Measurements from ENCODE around the gene RNF222. TPM values are rescaled to one million over a fixed set of nuclear protein-coding genes. Genes with fewer than 3 reads are reported as not detected.

Gene RNF222
- total and polyA plus RNA-seq, 2 experiments from 2014 or later: 0.37 TPM; not detected in 1

- no peaks in the 10 kb centered on the region for H3K27me3 ChIP-seq
- no peak overlapping the region for H3K27ac ChIP-seq
- no peak for DNase-seq (ENCODE audit: low read depth in 1 of 2, low spot score in 1 of 2)
- no peaks in the 10 kb centered on the region for H3K4me1 ChIP-seq (ENCODE audit: low read depth)
- no peaks in the 10 kb centered on the region for H3K36me3 ChIP-seq
- no peaks in the 10 kb centered on the region for H3K9me3 ChIP-seq (ENCODE audit: low read depth)
- no peak overlapping the region for H3K4me3 ChIP-seq
- TF ChIP-seq CTCF (IDR thresholded peaks at IDR 0.05; ENCODE audit: low read depth, low read length): no peak
These were observed 56.2 kb downstream of the RNF222 start for GRCh38 chr17:8341456-8341855.

Other genes with a start within 250 kb of the RNF222 start
- 42.3 and 51.9 TPM in 2 replicates for gene PER1, start 245.4 kb downstream of the RNF222 start, total RNA-seq
- gene PER1, start 245.4 kb downstream of the RNF222 start, polyA plus RNA-seq: 28.2 and 47.7 TPM in 2 replicates
- 22.5 and 35.7 TPM in 2 replicates for gene VAMP2, start 234.9 kb downstream of the RNF222 start, total RNA-seq
- 102 and 118 TPM in 2 replicates for gene VAMP2, start 234.9 kb downstream of the RNF222 start, polyA plus RNA-seq
- 39.8 and 40.7 TPM in 2 replicates for gene TMEM107, start 221.4 kb downstream of the RNF222 start, total RNA-seq
- 54.6 and 62.4 TPM in 2 replicates for gene TMEM107, start 221.4 kb downstream of the RNF222 start, polyA plus RNA-seq
- gene BORCS6, start 207.6 kb downstream of the RNF222 start, total RNA-seq: 19.7 and 26.4 TPM in 2 replicates
- 13.2 and 13.7 TPM in 2 replicates for gene BORCS6, start 207.6 kb downstream of the RNF222 start, polyA plus RNA-seq
- 15.1 and 77.7 TPM in 2 replicates for gene AURKB, start 187.3 kb downstream of the RNF222 start, total RNA-seq
- 17.8 and 133 TPM in 2 replicates for gene AURKB, start 187.3 kb downstream of the RNF222 start, polyA plus RNA-seq
- gene CTC1, start 149.8 kb downstream of the RNF222 start, total RNA-seq: 7.4 and 15.6 TPM in 2 replicates
- 17.1 and 23.0 TPM in 2 replicates for gene CTC1, start 149.8 kb downstream of the RNF222 start, polyA plus RNA-seq
- gene PFAS, start 148.5 kb downstream of the RNF222 start, total RNA-seq: 49.9 and 62.5 TPM in 2 replicates
- gene PFAS, start 148.5 kb downstream of the RNF222 start, polyA plus RNA-seq: 48.2 and 62.0 TPM in 2 replicates
- gene RANGRF, start 109.2 kb downstream of the RNF222 start, total RNA-seq: 40.0 and 43.6 TPM in 2 replicates
- 75.5 and 89.2 TPM in 2 replicates for gene RANGRF, start 109.2 kb downstream of the RNF222 start, polyA plus RNA-seq
- 3.5 and 9.5 TPM in 2 replicates for gene SLC25A35, start 102.4 kb downstream of the RNF222 start, total RNA-seq
- gene SLC25A35, start 102.4 kb downstream of the RNF222 start, polyA plus RNA-seq: 6.0 and 7.9 TPM in 2 replicates
- gene ARHGEF15, start 87.6 kb downstream of the RNF222 start, total RNA-seq: 1.1 and 3.0 TPM in 2 replicates
- 0.17 and 0.73 TPM in 2 replicates for gene ARHGEF15, start 87.6 kb downstream of the RNF222 start, polyA plus RNA-seq
- gene ODF4, start 58.0 kb downstream of the RNF222 start, total RNA-seq: not detected in 2 replicates
- not detected in 2 replicates for gene ODF4, start 58.0 kb downstream of the RNF222 start, polyA plus RNA-seq
- gene RPL26, start 14.6 kb downstream of the RNF222 start, total RNA-seq: 3,276 and 3,592 TPM in 2 replicates
- 486 and 538 TPM in 2 replicates for gene RPL26, start 14.6 kb downstream of the RNF222 start, polyA plus RNA-seq
- gene NDEL1, start 38.1 kb upstream of the RNF222 start, total RNA-seq: 34.8 and 47.3 TPM in 2 replicates
- gene NDEL1, start 38.1 kb upstream of the RNF222 start, polyA plus RNA-seq: 21.3 and 25.7 TPM in 2 replicates
- gene MYH10, start 232.9 kb upstream of the RNF222 start, total RNA-seq: 152 and 194 TPM in 2 replicates
- 147 and 159 TPM in 2 replicates for gene MYH10, start 232.9 kb upstream of the RNF222 start, polyA plus RNA-seq

Data from cardiac muscle cell (in vitro differentiated cells and primary cell).